ENCODE measurements around the gene NR3C2.

Gene NR3C2

DNA sequence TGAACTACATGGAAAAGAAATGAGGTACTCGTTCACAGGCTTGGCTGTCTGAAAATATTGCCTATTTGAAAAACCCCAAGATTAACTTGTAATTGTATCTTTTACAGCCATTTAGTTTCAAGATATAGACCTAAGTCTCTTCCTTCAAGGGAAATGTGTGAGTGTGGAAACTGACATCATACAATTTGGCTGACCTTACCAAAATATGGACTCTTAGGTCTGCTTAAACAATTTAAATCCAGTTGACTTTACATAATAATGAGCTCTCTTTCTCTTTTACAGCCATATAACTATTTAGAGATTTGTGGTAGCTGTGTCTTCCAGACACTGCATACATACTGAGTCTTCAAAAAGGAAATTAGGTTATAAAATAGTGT, 186.9 kb downstream of the NR3C2 start:
- DNase-seq: no peak

DNA sequence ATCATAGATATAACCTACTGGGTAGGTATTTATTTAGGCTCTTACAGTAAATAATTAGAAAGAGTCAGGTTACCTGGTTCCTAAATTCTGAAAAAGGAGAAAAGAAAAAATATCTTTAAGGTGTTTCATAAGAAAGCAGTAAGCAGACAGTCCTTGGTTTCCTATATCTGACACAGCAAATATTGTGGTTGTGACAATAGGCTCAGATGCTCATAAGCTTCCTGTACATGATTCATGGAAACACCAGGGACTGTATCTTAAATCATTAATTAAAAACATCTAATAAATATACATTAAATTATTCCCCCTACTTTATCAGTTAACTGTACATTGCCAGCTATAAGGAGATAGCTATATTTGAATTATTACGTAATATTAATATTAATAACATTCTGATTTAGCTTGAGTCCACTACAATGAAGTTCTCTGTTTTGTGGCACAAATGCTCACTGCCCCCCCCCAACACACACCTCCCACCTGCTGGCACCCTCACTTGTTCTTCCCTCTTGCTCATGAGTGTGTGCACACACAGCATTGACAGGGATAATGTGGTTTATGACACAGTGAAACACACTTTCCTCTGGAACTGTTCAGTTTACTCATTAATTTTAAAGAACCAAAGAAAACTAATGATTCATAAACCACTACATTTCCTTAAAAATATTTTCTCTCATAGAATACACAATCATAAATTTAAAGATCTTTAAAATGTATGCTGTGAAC, 187.4 kb downstream of the NR3C2 start:
- DNase-seq: no peak

DNA sequence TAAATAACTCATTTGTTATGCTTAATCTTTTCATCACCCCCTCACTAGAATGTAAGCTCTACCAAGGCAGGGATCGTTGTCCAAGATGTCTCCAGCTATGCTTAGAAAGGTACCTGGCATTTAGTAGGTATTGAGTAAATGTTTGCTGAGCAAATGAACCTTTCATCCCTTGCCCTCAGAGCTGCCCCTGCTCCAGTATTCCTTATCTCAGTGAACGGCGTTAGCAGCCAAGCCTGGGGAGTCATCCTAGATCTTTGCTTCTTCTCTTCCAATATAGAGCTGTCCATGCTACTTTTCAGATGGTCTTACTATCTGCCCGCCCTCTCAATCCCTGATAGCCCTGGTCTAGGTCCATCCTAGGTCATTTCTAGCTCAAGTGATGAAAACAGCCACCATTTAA, 188.4 kb downstream of the NR3C2 start:
- DNase-seq: no peak

DNA sequence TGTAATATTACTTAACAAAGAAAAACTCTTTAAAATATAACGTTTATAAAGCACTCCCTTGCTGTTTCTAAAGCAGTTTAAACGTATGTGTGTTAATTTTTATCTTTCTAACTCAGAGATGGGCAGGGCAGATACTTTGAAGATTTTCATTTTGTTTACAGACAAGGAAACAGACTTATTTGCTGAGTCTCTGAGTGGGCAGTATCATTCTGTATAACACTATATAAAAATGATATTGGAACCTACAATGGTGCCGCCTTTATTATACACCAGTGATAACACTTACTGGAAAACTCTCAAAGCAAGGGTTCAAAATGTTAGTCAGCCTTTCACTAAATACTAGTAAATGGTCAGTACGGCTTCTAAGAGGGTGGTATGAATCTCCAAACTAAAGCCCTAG, 193.4 kb downstream of the NR3C2 start:
- DNase-seq: no peak

DNA sequence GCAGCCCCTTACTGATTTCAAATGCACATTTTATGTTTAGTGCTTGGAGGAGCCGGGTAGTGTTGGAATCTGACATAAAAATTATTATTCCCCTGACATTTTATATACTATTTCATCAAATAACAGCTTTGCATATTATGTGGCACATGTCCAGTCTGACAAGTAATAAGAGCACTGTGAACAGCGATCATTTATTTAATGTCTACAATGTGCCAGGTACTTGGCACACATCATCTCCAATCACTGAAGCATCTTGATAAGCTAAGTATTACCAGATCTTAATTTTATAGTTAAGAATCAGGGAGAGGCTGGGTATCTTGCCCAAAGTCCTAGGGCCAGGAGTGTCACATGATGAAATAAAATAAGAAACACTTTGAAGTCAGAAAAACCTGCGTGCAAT, 197.2 kb downstream of the NR3C2 start:
- DNase-seq: no peak

DNA sequence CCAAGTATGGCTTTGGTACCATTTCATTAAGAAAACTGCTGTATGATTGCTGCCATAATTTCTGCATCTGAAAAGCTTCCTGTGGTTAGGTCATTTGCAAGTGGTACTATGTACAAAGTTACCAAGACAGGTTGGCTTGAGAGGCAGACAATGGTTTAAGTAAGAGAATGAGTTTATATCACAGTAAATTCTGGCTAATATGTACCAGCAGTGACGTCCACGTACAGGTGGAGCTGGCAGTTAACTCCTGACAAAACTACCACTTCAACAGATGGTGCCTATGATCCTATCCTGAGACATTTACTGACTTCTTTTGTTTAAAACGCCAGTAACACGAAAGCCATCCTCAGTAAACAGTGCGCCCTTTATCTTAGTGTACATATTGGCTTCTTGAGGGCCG, 198.4 kb downstream of the NR3C2 start:
- DNase-seq: no peak

DNA sequence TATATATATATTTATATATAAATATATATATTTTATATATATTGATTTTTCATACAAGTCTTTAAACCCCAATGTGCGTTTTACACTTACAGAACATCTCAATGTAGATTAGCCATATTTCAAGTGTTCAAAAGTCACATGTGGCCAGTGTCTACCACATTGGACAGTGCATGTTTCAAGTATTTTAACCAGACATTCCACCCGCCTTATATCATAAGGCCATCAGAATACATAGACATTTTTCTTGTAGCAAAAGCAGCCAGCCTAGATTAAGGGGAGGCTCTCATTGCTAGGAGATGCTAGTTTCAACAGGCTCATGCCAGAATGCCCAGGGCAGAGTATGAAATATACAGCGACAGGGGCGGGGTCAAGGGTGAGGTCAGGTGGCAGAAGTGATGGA, 202.0 kb downstream of the NR3C2 start:
- DNase-seq: no peak

DNA sequence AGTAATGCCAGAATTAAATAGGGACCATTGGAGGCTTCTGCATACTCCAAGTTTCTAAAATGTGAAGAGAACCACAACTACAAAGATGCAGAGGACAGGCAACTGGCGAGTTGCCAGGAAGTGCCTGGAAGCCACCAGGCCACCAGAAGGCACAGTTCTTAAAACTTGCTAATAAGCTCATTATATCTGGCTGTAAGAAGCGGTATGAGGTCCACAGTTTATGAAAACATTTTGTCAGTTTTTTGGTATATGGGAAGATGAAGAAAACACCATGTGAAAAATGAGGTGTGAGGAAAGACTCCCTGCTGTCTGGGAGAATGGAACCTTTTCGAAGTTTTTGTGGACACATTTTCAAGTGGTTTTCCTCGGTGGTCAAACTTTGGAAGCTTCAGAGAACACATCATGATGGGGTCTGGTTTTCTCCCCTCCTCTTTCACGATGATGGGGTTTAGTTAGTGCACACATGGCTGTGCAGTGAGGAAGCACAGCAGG, 202.7 kb downstream of the NR3C2 start:
- DNase-seq: no peak

DNA sequence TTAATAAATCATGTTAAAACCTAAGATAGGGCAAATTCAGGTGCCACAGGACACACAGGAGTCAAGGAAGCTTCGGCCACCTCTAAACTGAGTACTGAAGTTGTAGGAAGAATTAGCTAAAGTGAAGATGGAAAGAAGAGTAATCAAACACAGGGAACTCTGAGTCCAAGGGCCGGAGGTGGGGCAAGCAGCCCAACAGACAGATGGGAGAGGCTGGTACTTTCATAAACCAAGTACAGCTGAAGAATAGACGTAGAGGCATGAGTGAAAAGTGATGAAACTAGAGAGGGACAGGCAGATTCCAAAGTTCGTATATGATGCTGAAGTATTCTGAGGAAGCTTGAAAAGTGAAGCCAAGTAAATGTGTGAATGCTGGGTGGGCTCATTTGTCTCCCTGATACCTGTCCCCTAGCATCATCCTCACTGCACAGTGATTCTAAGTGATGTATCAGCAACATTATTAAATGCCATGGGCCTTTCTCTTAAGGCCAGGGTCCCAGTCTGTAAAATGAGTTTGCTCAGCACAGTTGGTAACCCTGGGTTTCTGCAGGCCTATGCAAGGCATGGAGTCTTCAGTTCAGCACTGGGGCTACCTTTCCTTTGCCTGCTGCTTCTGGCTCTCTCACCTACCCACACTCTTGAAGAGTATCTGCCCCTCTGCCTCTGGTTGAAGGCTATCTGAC, 203.3 kb downstream of the NR3C2 start:
- no peak for DNase-seq

DNA sequence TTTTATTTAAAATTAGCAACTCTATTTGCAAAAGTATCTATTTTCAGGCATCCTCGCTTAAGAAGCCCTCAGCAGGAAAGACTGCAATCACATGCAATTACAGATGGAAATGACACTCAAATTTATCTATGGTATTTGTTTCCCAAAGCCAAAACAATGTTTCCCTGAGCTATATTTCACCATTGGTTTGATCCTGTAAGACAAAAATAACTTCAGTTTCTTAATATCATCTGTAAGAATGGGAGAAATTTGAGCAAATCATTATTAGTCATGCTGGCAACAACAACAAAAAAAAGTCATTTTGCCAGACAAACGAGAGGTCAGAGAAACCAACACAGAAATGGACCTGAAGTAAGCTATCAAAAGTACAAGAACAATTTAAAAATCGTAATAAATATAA, 204.1 kb downstream of the NR3C2 start:
- no peak for DNase-seq

DNA sequence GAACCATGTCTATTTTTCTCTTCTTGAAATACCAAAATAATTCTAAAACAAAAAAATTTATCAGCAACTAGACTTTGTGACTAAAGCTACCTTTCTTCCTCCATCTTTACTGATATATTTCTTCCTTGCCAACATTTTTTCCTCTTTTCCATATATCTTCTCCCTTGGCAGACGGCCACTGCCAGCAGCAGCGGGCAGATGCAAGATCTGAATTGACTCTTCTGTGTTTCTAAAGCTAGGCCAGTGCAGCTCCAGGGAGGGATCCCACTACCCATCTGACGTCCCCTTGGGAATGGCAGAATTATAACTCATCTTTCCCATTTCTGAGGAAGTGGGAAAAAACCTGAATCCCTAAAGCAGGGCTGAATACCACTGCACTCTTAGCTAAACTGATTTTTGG, 206.4 kb downstream of the NR3C2 start:
- no peak for DNase-seq

DNA sequence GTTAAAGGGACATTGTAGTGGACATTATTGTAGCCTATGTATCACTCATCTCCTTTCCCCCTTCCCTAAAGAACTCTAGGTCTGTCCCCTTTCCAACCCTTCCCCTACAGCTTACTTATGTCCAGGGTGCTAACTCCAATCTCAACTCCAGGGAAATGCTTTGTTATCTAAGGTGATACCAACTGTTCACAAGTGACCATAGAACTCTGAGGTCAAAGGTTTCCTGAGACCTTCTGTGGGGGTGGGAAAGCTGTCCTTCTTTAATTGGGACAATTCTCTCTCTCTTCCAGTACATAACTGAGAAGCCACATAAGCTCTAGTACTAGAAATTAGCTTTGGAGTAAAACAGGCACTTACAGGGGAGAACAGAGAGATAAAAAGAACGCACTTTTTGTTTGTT, 212.4 kb downstream of the NR3C2 start:
- no peak for DNase-seq

DNA sequence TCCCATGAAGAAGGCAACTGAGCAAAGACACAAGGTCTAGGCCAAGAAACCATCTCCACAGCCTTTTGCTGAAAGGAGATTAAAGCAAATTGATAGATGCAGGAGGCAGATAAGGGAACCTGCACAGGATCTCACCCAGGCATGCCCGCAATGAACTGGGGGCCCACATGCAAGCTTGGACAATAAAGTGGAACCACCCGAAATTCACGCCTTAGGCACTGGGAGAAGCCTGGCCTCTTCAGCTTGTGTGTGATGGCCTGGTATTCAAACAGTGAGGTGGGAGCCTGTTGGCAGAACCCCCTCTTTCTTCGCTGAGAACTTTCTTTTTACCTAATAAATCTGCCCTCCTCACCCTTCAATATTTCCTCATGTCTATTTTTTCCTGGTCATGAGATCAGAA, 213.2 kb downstream of the NR3C2 start:
- no peak for DNase-seq

DNA sequence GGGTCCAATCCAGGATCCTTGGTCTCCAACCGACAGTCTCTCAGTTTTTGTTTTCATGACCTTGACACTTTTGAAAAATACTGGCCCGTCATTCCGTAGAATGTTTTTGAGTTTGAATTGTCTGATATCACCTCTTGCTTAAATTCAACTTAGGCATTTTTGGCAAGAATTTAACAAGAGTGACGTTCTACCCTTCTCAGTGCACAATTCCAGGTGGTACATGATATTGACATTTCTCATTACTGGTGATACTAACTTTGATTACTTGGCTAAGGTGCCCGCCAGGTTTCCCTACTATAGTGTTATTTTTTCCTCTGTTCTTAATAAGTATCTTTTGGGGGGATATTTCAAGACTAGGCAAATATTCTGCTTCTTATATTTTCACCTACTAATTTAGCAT, 215.1 kb downstream of the NR3C2 start:
- no peak for DNase-seq

DNA sequence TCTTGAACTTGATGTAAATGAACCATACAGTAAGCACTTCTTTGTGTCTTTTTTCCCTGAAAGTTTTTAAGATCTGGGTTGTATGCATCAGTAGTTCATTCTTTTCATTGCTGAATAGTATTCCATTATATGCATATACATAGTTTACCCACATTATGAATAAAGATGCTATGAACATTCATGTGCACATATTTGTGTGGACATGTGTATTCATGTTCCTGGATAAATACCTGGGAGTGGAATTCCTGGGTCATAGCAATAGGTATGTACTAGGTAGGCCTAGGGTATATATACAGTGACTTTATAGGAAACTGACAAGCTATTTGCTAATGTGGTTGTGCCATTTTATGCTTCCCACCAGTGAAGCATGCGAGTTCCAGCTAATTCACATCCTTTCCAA, 215.9 kb downstream of the NR3C2 start:
- no peak for DNase-seq

DNA sequence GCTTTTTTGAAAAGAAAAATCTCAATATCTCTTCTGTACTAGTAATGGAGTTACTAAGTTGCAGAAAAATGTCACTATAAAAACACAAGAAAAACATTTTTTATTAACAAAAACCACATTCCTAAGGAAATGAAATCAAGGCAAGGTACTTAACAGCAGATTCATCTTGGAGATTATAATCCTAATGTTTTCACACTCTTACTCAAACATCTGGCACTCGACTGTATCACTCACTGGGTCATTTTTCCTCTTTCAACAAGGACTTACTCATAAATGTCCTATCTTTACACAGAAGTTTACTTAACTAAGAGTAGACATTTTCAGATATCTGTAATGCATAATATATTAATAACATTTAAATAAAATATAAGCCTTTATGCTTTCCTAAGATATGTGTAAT, 216.6 kb downstream of the NR3C2 start:
- no peak for DNase-seq

DNA sequence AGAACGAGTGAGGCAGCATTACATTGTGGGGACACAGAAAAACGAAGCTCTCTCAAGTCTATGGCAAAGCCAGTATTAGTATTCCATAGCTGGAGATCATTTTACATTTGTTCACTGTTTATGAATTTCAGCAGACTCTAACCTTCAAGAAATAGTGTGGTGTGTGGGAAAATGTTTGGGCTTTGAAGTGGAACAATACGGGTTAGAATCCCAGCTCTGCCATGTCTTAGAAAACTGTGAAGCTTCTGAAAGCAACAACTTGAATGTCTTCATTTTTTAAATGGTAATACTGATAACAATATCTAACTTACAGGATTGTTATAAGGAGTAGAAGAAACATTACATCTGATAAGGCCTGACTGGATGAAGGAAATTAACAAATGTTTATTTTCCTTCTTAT, 217.7 kb downstream of the NR3C2 start:
- no peak for DNase-seq

DNA sequence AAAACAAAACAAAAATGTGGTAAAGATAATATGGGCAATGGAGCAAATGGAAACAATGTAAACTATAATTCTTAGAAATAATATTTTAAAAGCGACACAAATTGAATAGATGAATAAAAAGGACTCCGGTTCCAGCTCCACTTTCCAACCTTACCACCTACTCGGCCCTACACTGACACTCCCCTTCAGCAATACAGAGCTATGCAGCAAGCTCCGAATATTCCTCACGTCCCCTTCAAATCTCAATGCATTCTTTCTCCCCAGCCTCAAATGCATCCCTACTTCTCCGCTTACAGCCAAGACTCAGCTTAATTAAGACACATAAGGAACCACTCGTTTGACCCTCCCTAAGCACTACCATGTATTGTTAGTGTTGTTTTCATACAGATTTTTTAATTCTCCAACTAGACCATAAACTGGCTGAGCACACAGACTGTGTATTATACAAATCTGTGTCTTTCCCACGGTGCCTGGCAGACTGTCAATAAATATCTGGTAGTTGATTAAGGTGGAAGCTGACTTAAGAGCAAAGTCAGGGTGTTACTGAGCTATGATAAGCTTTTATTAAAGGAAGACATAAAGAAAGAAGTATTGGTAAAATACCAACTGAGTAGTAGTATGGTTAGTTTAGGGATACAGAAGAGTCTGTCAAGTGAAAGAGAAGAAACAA, 219.1 kb downstream of the NR3C2 start:
- DNase-seq: no peak

DNA sequence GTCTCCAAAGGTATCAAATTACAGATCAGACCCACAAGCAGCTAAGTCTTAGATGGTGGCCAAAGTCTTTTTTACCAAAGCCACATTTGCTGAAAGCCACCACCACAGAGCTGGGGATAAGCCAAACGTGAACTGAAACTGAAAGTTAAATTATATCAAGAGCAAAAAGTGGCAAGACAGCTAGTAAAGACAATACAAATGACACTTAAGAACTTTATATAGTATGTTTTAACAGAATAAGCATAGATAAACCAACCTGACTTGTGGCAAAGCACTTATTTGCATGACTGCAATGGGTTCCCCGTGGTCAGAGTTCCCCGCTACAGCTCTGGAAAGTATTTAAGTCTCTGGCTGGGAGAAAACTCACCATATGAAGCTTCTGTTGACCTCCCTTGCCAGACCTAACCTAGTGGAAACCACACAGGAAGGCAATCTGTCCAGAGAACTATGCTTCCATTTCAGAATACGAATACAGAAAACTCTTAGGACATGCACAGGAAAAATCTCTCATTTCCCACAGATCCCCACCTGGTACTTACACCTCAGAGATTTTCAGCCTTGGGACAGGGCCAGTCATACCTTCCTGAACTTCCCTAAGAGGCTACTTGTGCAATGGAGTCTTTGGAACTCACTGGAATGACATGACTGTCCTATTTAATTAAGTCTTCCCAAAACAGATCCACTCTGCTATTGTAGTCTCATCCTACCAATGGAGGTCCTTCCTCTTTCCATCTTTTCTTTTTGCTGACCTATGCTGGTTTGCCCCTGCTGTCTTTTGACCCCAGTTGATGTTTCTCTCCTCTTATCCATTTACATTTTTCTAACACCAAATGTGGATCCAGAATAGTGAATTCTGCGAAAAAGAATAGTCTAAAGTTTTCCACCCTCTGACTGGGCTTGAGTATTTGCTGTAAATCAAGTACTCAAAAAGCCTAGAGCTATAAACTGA, 225.1 kb downstream of the NR3C2 start:
- peak; percentile 12 for DNase-seq

DNA sequence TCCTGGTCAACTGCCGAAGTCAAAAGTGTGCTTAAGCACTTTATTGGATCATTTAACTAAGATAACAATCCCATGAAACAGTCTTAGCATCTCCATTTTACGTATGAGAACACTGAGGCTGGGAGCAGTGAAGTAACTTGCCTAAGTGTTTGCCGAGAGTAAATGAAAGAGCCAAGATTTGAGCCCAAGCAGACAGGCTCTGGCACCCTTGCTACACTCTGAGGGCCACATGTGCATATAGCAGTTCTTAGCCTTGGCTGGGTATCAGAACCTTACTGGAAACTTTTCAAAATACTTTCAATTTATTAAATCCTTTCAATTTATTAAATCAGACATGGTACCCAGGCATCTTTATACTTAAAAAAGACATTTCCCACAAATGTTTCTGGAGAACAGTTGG, 225.9 kb downstream of the NR3C2 start:
- no peak for DNase-seq

DNA sequence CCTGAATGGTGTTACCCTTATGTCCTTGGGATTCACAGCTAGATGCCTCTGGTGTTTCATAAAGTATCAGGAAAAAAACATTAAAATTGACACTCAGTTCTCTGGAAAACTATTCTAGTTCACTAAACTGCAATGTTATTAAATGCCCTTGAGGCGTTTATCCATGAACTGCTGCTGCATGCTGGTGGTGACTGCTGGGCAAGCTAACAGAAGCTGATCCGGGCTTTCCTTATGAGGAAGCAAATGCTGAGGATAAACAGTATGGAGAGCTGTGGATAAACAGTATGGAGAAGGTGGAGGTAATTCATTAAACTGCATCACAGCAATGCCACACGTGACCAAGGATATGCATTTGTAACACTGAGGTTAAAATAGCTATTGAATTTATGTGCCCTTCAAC, 227.0 kb downstream of the NR3C2 start:
- no peak for DNase-seq

DNA sequence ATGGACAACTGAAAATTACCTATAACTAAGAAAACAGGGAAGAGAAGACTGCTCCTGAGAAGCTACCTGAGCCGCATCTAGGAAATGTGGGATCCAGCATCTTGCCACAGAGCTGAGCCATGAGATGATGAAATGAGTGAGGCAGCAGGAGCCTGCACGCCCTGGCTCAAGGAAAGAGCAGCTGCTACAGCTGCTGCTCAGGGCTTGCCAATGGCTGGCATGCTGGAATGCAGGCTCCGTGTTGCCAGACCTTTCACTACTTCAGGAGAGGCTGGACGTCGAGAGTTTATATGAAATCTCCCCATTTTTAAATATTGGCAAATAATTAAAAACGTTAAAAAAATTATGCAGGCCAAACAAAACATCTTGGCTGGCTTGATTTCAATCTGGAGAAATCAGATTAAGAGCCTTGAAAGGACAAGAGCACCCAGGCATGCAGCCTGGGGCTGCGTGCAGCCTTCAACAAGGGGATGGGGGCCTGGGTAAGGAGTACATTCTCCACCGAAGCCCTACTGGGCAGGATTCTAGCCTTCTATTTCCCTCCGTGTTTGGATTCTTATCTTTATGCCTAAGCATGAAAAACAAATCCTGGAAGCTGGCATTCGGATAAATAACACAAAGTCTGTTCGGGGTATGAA, 227.6 kb downstream of the NR3C2 start:
- DNase-seq: no peak

DNA sequence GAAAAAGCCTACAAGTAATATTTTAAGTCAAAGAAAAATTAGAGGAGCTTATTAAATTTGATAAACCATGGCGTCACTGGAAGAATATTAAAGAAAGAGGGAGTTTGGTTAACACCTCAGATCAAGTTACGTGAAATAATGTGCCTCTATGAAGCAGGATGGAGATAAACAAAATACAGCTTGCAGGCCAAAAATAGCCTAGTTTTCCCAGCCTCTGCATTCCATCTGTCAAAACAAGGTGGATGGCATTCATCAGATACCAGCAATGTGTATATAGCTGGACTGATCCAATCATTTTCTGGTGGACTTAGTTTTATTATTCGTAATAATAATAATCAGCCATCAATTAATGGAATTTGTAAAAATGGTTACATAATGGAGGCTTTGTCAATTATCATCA, 230.7 kb downstream of the NR3C2 start:
- DNase-seq: no peak

Measured in inflammatory macrophage treated with lipopolysaccharide for 4 hours (primary cell).